ENCODE measurements around the gene COL27A1.

DNA sequence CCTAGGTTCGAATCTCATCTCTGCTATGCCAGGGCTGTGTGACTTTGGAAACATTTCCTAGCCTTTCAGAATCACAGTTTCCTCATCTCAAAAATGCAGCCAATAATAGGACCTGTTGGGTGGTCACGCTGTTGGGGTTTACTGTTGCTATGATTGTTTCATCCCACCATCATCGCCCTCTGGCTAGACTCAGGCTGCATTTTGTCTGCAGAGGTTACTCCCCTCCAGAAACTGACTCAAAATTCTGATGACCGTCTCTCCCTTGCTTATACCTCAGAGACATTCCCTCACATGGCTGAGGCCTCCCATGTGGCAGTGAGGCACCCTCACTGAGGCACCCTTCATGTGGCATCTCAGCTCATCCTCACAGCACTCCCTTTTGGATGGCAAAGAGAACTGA is 61.6 kb downstream of the COL27A1 start:
- TF ChIP-seq POLR2A (IDR thresholded peaks at IDR 0.05; ENCODE audit: low read length) (no peak), GATA1 (IDR thresholded peaks at IDR 0.05; ENCODE audit: low read depth, low read length) (no peak)

Measured in erythroblast (primary cell).